OCI-LY7 (cell line): ENCODE measurements around the gene LAGE3. TPM values are rescaled to one million over a fixed set of nuclear protein-coding genes. Genes with fewer than 3 reads are reported as not detected.

Experiments
- BruUV-seq: library from RNA; stranded (reverse); fragments of 400-500 nt; replicated peaks from 2 replicates; lab custom pipeline; 2021; lab: Mats Ljungman, UMichigan
- CTCF ChIA-PET: fragments of 300-600 bp; sonication (Branson Sonifier 250); formaldehyde crosslinking; loops from one replicate; lab custom pipeline; 2022; ENCODE audit warnings: antibody characterized with exemption; ENCODE audit not compliant: unreplicated experiment; lab: Charles Lee
- POLR2A ChIA-PET: fragments of 300-600 bp; sonication (Branson Sonifier 250); formaldehyde crosslinking; loops from one replicate; lab custom pipeline; 2022; ENCODE audit warnings: antibody characterized with exemption; lab: Charles Lee
- DNase-seq: peaks from one replicate; pipeline ENCODE4 v3.0.0-alpha.2; 2015; ENCODE audit warnings: low spot score
- H2AFZ ChIP-seq: fragments of 200-600 bp; sonication (generic), shearing (Covaris generic); 2 replicates; pipeline ENCODE4 v1.6.1; 2014; ENCODE audit warnings: mild to moderate bottlenecking, antibody characterized with exemption, low read length, moderate library complexity
- H3K27ac ChIP-seq: fragments of 200-600 bp; sonication (generic); 2 replicates; pipeline ENCODE4 v1.5.1; 2014; ENCODE audit warnings: mixed run types, low read depth, mild to moderate bottlenecking, moderate library complexity, low read length, inconsistent platforms; ENCODE audit not compliant: poor library complexity, severe bottlenecking
- H3K36me3 ChIP-seq: fragments of 200-600 bp; sonication (generic); 2 replicates; pipeline ENCODE4 v1.6.1; 2014; ENCODE audit warnings: mild to moderate bottlenecking, antibody characterized with exemption, low read length, moderate library complexity, mixed read lengths; ENCODE audit not compliant: insufficient read depth
- H3K4me1 ChIP-seq: fragments of 200-600 bp; sonication (generic); 2 replicates; pipeline ENCODE4 v1.5.1; 2014; ENCODE audit warnings: mild to moderate bottlenecking, low read length; ENCODE audit not compliant: insufficient read depth, poor library complexity, severe bottlenecking
- H3K4me2 ChIP-seq: fragments of 200-600 bp; sonication (generic); 2 replicates; pipeline ENCODE4 v1.6.1; 2014; ENCODE audit warnings: mild to moderate bottlenecking, low read length
- H3K4me3 ChIP-seq: fragments of 200-600 bp; sonication (generic); 2 replicates; pipeline ENCODE4 v1.5.1; 2014; ENCODE audit warnings: mild to moderate bottlenecking, low read depth, low read length; ENCODE audit not compliant: poor library complexity, severe bottlenecking
- H3K79me2 ChIP-seq: fragments of 200-600 bp; sonication (generic); 2 replicates; pipeline ENCODE4 v1.6.1; 2016; ENCODE audit warnings: low read depth, mild to moderate bottlenecking, low read length, moderate library complexity, mixed read lengths; ENCODE audit not compliant: insufficient read depth
- H3K9me2 ChIP-seq: fragments of 200-600 bp; sonication (generic); 2 replicates; pipeline ENCODE4 v1.6.1; 2016; ENCODE audit warnings: mild to moderate bottlenecking, low read length, mixed read lengths; ENCODE audit not compliant: insufficient read depth
- H3K9me3 ChIP-seq: fragments of 200-600 bp; sonication (generic); 2 replicates; pipeline ENCODE4 v1.6.1; 2014; ENCODE audit warnings: mild to moderate bottlenecking, mixed run types, low read length, mixed read lengths
- H4K20me1 ChIP-seq: fragments of 200-600 bp; sonication (generic); 2 replicates; pipeline ENCODE4 v1.6.1; 2014; ENCODE audit warnings: mild to moderate bottlenecking, antibody characterized with exemption, low read length, moderate library complexity, mixed read lengths; ENCODE audit not compliant: insufficient read depth
- CTCF ChIP-seq: fragments of 200-600 bp; sonication (generic); conservative IDR thresholded peaks from 2 replicates; pipeline ENCODE4 v1.5.1; 2014; ENCODE audit warnings: mild to moderate bottlenecking, antibody characterized with exemption, low read length, moderate library complexity, mixed read lengths
- EZH2phosphoT487 ChIP-seq: fragments of 200-600 bp; sonication (generic); IDR thresholded peaks from 2 replicates; pipeline ENCODE4 v1.6.1; 2018; ENCODE audit warnings: low read depth, borderline replicate concordance, mild to moderate bottlenecking, mixed run types, antibody characterized with exemption, low read length, moderate library complexity, mixed read lengths
- intact Hi-C: fragments of 100-400 bp; cut with micrococcal nuclease; formaldehyde crosslinking; loops from one replicate; pipeline ENCODE4 v1.10.0; 2022; ENCODE audit not compliant: unreplicated experiment
- total RNA-seq, 2 experiments: library from RNA; depleted of rRNA in 1 of 2; stranded (reverse); fragments of >200 nt in 1 of 2; shearing (Covaris generic) in 1 of 2; gene quantifications; 2 replicates each; pipeline ENCODE4 v1.2.3, GENCODE V29; 2014 to 2022

LAGE3 gene
- total RNA-seq, 2 experiments from 2014 or later = 40.6 to 70.1 TPM

- peaks cover 18% of the 10 kb centered on the region for H3K4me1 ChIP-seq
- H3K36me3 ChIP-seq = peaks cover 18% of the 10 kb centered on the region; the same call in 1 of the 2 replicates
- ChIA-PET CTCF (no interaction called here), POLR2A (no interaction called here)
- no peak overlapping the region for H3K4me2 ChIP-seq
- no peaks in the 10 kb centered on the region for H3K9me3 ChIP-seq
- no TSS peak for BruUV-seq
- H3K4me3 ChIP-seq = no peak overlapping the region
- H3K9me2 ChIP-seq = no peaks in the 10 kb centered on the region
- intact Hi-C loops = no loop called here
- H4K20me1 ChIP-seq = no peaks in the 10 kb centered on the region
- TF ChIP-seq CTCF (no peak), EZH2phosphoT487 (no peak)
- peaks cover 19% of the 10 kb centered on the region for H3K79me2 ChIP-seq
- H3K27ac ChIP-seq = no peak overlapping the region
- DNase-seq = no peak
- H2AFZ ChIP-seq = no peak overlapping the region
Measured at GRCh38 chrX:154434394-154435168, 44.5 kb downstream of the LAGE3 start.

GRCh38 chrX:154433605-154434004 lies 45.5 kb downstream of the LAGE3 start:
- ChIA-PET CTCF (no interaction called here), POLR2A (no interaction called here)
- DNase-seq = no peak
- H3K9me3 ChIP-seq = no peaks in the 10 kb centered on the region
- H3K4me1 ChIP-seq = peaks cover 23% of the 10 kb centered on the region
- no peak overlapping the region for H3K4me3 ChIP-seq
- peaks cover 10% of the 10 kb centered on the region; the same call in 1 of the 2 replicates for H3K36me3 ChIP-seq
- TF ChIP-seq CTCF (no peak), EZH2phosphoT487 (no peak)
- H3K27ac ChIP-seq = no peak overlapping the region
- H4K20me1 ChIP-seq = no peaks in the 10 kb centered on the region
- no TSS peak for BruUV-seq
- H3K9me2 ChIP-seq = no peaks in the 10 kb centered on the region
- no peak overlapping the region for H2AFZ ChIP-seq
- intact Hi-C loops = no loop called here
- H3K79me2 ChIP-seq = peaks cover 20% of the 10 kb centered on the region
- H3K4me2 ChIP-seq = no peak overlapping the region

- ChIA-PET CTCF (no interaction called here), POLR2A (no interaction called here)
- intact Hi-C loops = no loop called here
- TF ChIP-seq CTCF = no peak
- no peak for TF ChIP-seq EZH2phosphoT487
- peaks cover 8% of the 10 kb centered on the region; the same call in 1 of the 2 replicates for H3K36me3 ChIP-seq
- no TSS peak for BruUV-seq
- H3K4me2 ChIP-seq = no peak overlapping the region
- H3K4me3 ChIP-seq = no peak overlapping the region
- H3K9me3 ChIP-seq = no peaks in the 10 kb centered on the region
- no peak overlapping the region for H3K27ac ChIP-seq
- no peak overlapping the region for H2AFZ ChIP-seq
- no peak for DNase-seq
- H3K79me2 ChIP-seq = peaks cover 13% of the 10 kb centered on the region; the same call in 1 of the 2 replicates
- H3K9me2 ChIP-seq = no peaks in the 10 kb centered on the region
- H3K4me1 ChIP-seq = peaks cover 19% of the 10 kb centered on the region
- no peaks in the 10 kb centered on the region for H4K20me1 ChIP-seq
Measured at GRCh38 chrX:154432210-154432609, 46.9 kb downstream of the LAGE3 start.
